ENCODE results near the gene FADS6.

FADS6 gene

DNA sequence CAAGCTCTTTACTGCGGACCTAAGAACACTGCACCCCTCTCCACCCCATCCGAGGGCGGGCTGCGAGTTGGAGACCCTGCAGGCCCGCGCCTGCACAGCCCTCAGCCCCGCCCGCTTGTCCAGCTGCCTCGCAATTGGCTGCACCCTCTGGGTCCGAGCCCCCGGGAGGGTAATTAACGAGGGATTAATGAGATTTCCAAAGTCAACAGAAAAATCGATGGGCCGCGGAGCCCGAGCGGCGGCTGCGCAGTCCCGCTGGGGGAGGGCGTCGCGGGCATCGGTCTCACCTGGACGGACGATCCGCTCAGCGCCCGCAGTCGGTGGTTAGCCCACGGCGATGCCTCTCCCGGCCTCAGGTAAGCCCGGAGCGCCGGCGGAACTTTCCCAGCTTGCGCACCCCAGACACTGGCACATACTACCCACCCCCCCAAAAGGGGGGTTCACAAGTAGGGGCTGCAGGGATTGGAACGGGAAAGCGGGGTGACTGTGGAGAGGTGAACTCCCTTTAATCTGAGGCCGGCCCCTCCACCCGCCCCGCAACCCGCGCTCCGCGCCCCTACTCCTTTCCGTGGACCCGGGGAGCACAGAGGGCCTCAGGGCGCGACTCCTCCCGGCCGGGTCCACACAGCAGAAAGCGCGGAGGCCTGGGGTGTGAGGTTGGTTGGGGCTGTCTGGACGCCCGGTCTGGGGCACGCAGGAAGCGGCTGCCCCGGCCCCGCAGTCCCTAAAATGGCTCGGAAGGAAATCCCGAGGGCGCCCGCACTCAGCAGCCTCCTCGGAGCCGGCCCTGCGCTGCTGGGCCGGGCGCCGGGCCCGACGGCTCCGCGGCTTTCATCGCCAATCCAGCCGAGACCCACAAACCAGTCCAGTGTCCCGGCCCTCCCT, 42.4 kb upstream of the FADS6 start, which contains the start of gene OTOP3:
Gene OTOP3, plus strand, starts transcription at position 314 of the 885 bp plus-strand sequence. Its CDS starts 24 bp downstream, at position 338.
- H3K9me3 ChIP-seq (ENCODE audit: insufficient read depth, low read length): no peaks in the 10 kb centered on the region
- H3K79me2 ChIP-seq (ENCODE audit: low read length): no peaks in the 10 kb centered on the region
- H3K4me2 ChIP-seq (ENCODE audit: low read length): no peak within 1 kb of the TSS
- no peak within 1 kb of the TSS for H2AFZ ChIP-seq (ENCODE audit: low read depth, low read length)
- no peak within 1 kb of the TSS for H3K4me3 ChIP-seq (ENCODE audit: low read length)
- no peak within 1 kb of the TSS for H3K9ac ChIP-seq (ENCODE audit: low read length)
- TF ChIP-seq, protein P1, sequence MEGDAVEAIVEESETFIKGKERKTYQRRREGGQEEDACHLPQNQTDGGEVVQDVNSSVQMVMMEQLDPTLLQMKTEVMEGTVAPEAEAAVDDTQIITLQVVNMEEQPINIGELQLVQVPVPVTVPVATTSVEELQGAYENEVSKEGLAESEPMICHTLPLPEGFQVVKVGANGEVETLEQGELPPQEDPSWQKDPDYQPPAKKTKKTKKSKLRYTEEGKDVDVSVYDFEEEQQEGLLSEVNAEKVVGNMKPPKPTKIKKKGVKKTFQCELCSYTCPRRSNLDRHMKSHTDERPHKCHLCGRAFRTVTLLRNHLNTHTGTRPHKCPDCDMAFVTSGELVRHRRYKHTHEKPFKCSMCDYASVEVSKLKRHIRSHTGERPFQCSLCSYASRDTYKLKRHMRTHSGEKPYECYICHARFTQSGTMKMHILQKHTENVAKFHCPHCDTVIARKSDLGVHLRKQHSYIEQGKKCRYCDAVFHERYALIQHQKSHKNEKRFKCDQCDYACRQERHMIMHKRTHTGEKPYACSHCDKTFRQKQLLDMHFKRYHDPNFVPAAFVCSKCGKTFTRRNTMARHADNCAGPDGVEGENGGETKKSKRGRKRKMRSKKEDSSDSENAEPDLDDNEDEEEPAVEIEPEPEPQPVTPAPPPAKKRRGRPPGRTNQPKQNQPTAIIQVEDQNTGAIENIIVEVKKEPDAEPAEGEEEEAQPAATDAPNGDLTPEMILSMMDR (IDR thresholded peaks at IDR 0.05; ENCODE audit: low read depth, low read length): no peak
- TF ChIP-seq EZH2phosphoT487 (IDR thresholded peaks at IDR 0.05; ENCODE audit: low read depth): no peak
- no peaks in the 10 kb centered on the region for H3K36me3 ChIP-seq (replicated peaks; ENCODE audit: low read depth, low read length)
- no peaks in the 10 kb centered on the region for H3K27me3 ChIP-seq (ENCODE audit: low read depth, low read length)
- H3K4me1 ChIP-seq (ENCODE audit: low read length): no peaks in the 10 kb centered on the region
- H3K27ac ChIP-seq (ENCODE audit: low read length): no peak within 1 kb of the TSS
- no peaks in the 10 kb centered on the region for H4K20me1 ChIP-seq (ENCODE audit: insufficient read depth, low read length)

DNA sequence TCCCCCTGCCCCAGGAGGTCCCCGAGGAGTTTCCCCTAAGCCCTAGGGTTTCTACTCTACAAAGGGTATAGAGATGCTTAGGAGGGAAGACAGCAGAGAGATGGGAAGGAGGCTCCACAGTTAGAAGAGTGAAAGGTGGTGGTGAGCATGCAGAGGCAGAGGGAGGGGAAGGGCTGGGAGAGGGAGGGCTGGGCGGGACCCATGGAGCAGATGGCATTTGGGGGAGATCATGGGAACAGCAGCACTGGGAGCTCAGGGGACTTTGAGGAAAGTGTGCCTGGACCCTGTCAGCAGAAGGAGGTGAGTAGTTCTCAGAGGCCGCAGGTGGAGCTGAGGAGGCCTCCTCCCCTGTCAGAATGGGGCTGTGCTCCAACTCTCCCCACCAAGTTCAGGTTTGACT, 41.6 kb upstream of the FADS6 start:
- H3K9ac ChIP-seq (ENCODE audit: low read length): no peak overlapping the region
- no peaks in the 10 kb centered on the region for H3K4me1 ChIP-seq (ENCODE audit: low read length)
- H2AFZ ChIP-seq (ENCODE audit: low read depth, low read length): no peak overlapping the region
- H3K36me3 ChIP-seq (replicated peaks; ENCODE audit: low read depth, low read length): no peaks in the 10 kb centered on the region
- no peak overlapping the region for H3K4me3 ChIP-seq (ENCODE audit: low read length)
- H4K20me1 ChIP-seq (ENCODE audit: insufficient read depth, low read length): no peaks in the 10 kb centered on the region
- no peaks in the 10 kb centered on the region for H3K9me3 ChIP-seq (ENCODE audit: insufficient read depth, low read length)
- H3K27me3 ChIP-seq (ENCODE audit: low read depth, low read length): no peaks in the 10 kb centered on the region
- H3K27ac ChIP-seq (ENCODE audit: low read length): no peak overlapping the region
- no peak for TF ChIP-seq EZH2phosphoT487 (IDR thresholded peaks at IDR 0.05; ENCODE audit: low read depth)
- TF ChIP-seq, protein P1 (IDR thresholded peaks at IDR 0.05; ENCODE audit: low read depth, low read length): no peak
- H3K4me2 ChIP-seq (ENCODE audit: low read length): no peak overlapping the region
- no peaks in the 10 kb centered on the region for H3K79me2 ChIP-seq (ENCODE audit: low read length)

DNA sequence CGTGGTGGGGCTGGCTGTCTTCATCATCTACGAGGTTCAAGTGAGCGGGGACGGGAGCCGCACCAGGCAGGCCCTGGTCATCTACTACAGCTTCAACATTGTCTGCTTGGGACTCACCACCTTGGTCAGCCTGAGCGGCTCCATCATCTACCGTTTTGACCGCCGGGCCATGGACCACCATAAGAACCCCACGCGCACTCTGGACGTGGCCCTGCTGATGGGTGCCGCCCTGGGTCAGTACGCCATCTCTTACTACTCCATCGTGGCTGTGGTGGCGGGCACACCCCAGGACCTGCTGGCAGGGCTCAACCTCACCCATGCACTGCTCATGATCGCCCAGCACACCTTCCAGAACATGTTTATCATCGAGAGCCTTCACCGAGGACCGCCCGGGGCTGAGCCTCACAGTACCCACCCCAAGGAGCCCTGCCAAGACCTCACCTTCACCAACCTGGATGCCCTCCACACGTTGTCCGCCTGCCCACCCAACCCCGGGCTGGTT, 37.2 kb upstream of the FADS6 start:
- Histone ChIP-seq H3K4me1 (ENCODE audit: low read length) (no peaks in the 10 kb centered on the region), H3K27ac (ENCODE audit: low read length) (no peak overlapping the region), H2AFZ (ENCODE audit: low read depth, low read length) (no peak overlapping the region), H3K79me2 (ENCODE audit: low read length) (no peaks in the 10 kb centered on the region), H3K4me3 (ENCODE audit: low read length) (no peak overlapping the region), H4K20me1 (ENCODE audit: insufficient read depth, low read length) (no peaks in the 10 kb centered on the region), H3K36me3 (replicated peaks; ENCODE audit: low read depth, low read length) (no peaks in the 10 kb centered on the region), H3K9ac (ENCODE audit: low read length) (no peak overlapping the region), H3K9me3 (ENCODE audit: insufficient read depth, low read length) (no peaks in the 10 kb centered on the region), H3K4me2 (ENCODE audit: low read length) (no peak overlapping the region), H3K27me3 (ENCODE audit: low read depth, low read length) (no peaks in the 10 kb centered on the region)
- TF ChIP-seq EZH2phosphoT487 (IDR thresholded peaks at IDR 0.05; ENCODE audit: low read depth): no peak
- TF ChIP-seq, protein P1 (IDR thresholded peaks at IDR 0.05; ENCODE audit: low read depth, low read length): no peak

DNA sequence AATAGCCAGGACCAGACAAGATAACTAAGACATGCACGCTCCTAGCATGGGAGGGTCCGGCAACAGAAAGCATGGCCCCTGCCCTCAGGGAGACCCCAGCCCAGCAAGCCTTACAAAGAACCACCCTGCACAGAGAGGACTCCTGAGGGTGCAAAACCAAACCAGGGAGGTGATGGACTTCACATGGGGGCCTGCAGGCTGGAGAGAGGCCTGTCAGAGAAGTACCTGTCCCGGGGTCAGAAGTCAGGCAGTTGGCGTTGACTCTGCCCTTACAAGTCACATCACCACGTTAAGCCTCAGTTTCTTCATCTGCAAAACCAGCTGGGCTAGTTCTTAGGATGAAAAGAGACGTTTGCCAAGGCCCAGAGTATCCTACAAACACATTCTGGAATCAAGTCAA, 35.4 kb upstream of the FADS6 start:
- H3K27me3 ChIP-seq (ENCODE audit: low read depth, low read length): no peaks in the 10 kb centered on the region
- no peaks in the 10 kb centered on the region for H4K20me1 ChIP-seq (ENCODE audit: insufficient read depth, low read length)
- H3K36me3 ChIP-seq (replicated peaks; ENCODE audit: low read depth, low read length): no peaks in the 10 kb centered on the region
- no peaks in the 10 kb centered on the region for H3K9me3 ChIP-seq (ENCODE audit: insufficient read depth, low read length)
- H3K9ac ChIP-seq (ENCODE audit: low read length): no peak overlapping the region
- TF ChIP-seq, protein P1 (IDR thresholded peaks at IDR 0.05; ENCODE audit: low read depth, low read length): no peak
- no peak for TF ChIP-seq EZH2phosphoT487 (IDR thresholded peaks at IDR 0.05; ENCODE audit: low read depth)
- no peak overlapping the region for H3K4me2 ChIP-seq (ENCODE audit: low read length)
- H2AFZ ChIP-seq (ENCODE audit: low read depth, low read length): no peak overlapping the region
- H3K4me1 ChIP-seq (ENCODE audit: low read length): no peaks in the 10 kb centered on the region
- no peak overlapping the region for H3K4me3 ChIP-seq (ENCODE audit: low read length)
- no peaks in the 10 kb centered on the region for H3K79me2 ChIP-seq (ENCODE audit: low read length)
- H3K27ac ChIP-seq (ENCODE audit: low read length): no peak overlapping the region
